DOHH2 (cell line): Measurements from ENCODE around the gene ZFR.

Experiments
- H3F3A ChIP-seq: fragments of 200-600 bp; sonication (generic), shearing (Covaris generic); 2 replicates; pipeline ENCODE4 v1.6.0; 2016; ENCODE audit warnings: antibody characterized with exemption, mild to moderate bottlenecking; ENCODE audit not compliant: control insufficient read depth, insufficient read depth
- H3K27ac ChIP-seq: fragments of 200-600 bp; sonication (generic); 2 replicates; pipeline ENCODE4 v1.5.1; 2014; ENCODE audit warnings: low read depth, mild to moderate bottlenecking, low read length, moderate library complexity
- H3K27me3 ChIP-seq: fragments of 200-600 bp; sonication (generic); 2 replicates; pipeline ENCODE4 v1.6.1; 2014; ENCODE audit warnings: mild to moderate bottlenecking, low read length, mixed read lengths; ENCODE audit not compliant: control insufficient read depth
- H3K36me3 ChIP-seq: fragments of 200-600 bp; sonication (generic); 2 replicates; pipeline ENCODE4 v1.6.1; 2014; ENCODE audit warnings: mild to moderate bottlenecking, low read length, moderate library complexity, mixed read lengths; ENCODE audit not compliant: control insufficient read depth
- H3K4me1 ChIP-seq: fragments of 200-600 bp; sonication (generic); 2 replicates; pipeline ENCODE4 v1.6.1; 2014; ENCODE audit warnings: mild to moderate bottlenecking, low read length, mixed read lengths; ENCODE audit not compliant: control insufficient read depth
- H3K4me2 ChIP-seq: fragments of 200-600 bp; sonication (generic); 2 replicates; pipeline ENCODE4 v1.6.0; 2014; ENCODE audit warnings: mild to moderate bottlenecking, low read length, moderate library complexity
- H3K4me3 ChIP-seq: fragments of 200-600 bp; sonication (generic); 2 replicates; pipeline ENCODE4 v1.5.1; 2014; ENCODE audit warnings: mild to moderate bottlenecking, low read length, mixed read lengths
- H3K79me2 ChIP-seq: fragments of 200-600 bp; sonication (generic); 2 replicates; pipeline ENCODE4 v1.6.1; 2014; ENCODE audit warnings: mild to moderate bottlenecking, low read length, mixed read lengths; ENCODE audit not compliant: control insufficient read depth
- H3K9me2 ChIP-seq: fragments of 200-600 bp; sonication (generic); replicated peaks from 2 replicates; pipeline ENCODE4 v1.6.1; 2014; ENCODE audit warnings: mild to moderate bottlenecking, low read length, mixed read lengths; ENCODE audit not compliant: control insufficient read depth
- H3K9me3 ChIP-seq: fragments of 200-600 bp; sonication (generic); 2 replicates; pipeline ENCODE4 v1.6.1; 2014; ENCODE audit warnings: antibody characterized with exemption, low read length, mixed read lengths; ENCODE audit not compliant: control insufficient read depth, insufficient read depth
- H4K20me1 ChIP-seq: fragments of 200-600 bp; sonication (generic); 2 replicates; pipeline ENCODE4 v1.6.0; 2014; ENCODE audit warnings: low read depth, mild to moderate bottlenecking, antibody characterized with exemption, low read length, moderate library complexity; ENCODE audit not compliant: control insufficient read depth, insufficient read depth
- EZH2phosphoT487 ChIP-seq: fragments of 200-600 bp; sonication (generic); IDR thresholded peaks from 2 replicates; pipeline ENCODE4 v1.6.1; 2017; ENCODE audit warnings: borderline replicate concordance, mild to moderate bottlenecking, antibody characterized with exemption, low read length, moderate library complexity, mixed read lengths
- TF ChIP-seq, protein P1 (sequence below): fragments of 200-600 bp; sonication (generic); IDR thresholded peaks from one replicate; pipeline ENCODE4 v1.5.1; 2014; ENCODE audit warnings: antibody characterized with exemption, mild to moderate bottlenecking, low read depth, low read length; ENCODE audit not compliant: poor library complexity, severe bottlenecking

Gene ZFR

DNA sequence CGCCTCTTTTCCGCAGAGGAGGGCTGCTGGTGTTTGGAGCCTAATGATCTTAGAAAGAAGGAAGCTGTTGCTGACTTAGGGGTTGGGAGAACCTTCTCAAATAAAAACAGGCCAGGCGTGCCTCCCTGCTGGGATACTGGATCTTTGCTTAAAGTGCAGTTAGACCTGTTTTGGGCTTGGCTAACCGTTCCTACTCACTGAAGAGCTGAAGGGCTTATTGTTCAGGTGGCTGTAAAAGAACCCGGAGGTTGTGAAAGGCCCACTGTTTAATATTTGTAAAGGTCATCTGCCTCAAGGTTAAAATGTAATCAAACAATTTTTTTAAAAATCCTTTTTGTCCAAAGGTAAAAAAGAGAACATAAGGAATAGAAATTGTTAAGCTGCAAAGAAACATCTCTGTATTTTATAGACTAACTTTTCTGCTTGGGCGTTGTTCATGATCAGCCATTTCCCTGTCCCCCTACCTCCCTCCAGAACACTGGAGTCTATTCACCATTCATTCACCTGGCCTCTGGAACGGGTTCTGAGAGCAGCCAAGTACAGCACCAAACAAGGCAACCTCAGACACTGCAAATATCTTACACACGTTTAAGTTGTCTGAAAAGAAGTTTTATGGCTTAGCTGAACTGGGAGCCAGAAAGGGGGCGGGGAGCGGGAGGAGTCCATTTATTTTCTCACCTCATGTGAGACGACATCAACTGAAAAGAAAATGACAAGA lies 113.2 kb downstream of the ZFR start:
- TF ChIP-seq, protein P1, sequence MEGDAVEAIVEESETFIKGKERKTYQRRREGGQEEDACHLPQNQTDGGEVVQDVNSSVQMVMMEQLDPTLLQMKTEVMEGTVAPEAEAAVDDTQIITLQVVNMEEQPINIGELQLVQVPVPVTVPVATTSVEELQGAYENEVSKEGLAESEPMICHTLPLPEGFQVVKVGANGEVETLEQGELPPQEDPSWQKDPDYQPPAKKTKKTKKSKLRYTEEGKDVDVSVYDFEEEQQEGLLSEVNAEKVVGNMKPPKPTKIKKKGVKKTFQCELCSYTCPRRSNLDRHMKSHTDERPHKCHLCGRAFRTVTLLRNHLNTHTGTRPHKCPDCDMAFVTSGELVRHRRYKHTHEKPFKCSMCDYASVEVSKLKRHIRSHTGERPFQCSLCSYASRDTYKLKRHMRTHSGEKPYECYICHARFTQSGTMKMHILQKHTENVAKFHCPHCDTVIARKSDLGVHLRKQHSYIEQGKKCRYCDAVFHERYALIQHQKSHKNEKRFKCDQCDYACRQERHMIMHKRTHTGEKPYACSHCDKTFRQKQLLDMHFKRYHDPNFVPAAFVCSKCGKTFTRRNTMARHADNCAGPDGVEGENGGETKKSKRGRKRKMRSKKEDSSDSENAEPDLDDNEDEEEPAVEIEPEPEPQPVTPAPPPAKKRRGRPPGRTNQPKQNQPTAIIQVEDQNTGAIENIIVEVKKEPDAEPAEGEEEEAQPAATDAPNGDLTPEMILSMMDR = no peak
- no peak for TF ChIP-seq EZH2phosphoT487
- Histone ChIP-seq H3K79me2 (no peaks in the 10 kb centered on the region), H3K4me2 (no peak overlapping the region), H3K36me3 (no peaks in the 10 kb centered on the region), H3K27ac (no peak overlapping the region), H3K4me3 (no peak overlapping the region), H4K20me1 (no peaks in the 10 kb centered on the region), H3K27me3 (no peaks in the 10 kb centered on the region), H3F3A (no peaks in the 10 kb centered on the region), H3K9me2 (no peaks in the 10 kb centered on the region), H3K9me3 (no peaks in the 10 kb centered on the region), H3K4me1 (peaks cover 3% of the 10 kb centered on the region)

DNA sequence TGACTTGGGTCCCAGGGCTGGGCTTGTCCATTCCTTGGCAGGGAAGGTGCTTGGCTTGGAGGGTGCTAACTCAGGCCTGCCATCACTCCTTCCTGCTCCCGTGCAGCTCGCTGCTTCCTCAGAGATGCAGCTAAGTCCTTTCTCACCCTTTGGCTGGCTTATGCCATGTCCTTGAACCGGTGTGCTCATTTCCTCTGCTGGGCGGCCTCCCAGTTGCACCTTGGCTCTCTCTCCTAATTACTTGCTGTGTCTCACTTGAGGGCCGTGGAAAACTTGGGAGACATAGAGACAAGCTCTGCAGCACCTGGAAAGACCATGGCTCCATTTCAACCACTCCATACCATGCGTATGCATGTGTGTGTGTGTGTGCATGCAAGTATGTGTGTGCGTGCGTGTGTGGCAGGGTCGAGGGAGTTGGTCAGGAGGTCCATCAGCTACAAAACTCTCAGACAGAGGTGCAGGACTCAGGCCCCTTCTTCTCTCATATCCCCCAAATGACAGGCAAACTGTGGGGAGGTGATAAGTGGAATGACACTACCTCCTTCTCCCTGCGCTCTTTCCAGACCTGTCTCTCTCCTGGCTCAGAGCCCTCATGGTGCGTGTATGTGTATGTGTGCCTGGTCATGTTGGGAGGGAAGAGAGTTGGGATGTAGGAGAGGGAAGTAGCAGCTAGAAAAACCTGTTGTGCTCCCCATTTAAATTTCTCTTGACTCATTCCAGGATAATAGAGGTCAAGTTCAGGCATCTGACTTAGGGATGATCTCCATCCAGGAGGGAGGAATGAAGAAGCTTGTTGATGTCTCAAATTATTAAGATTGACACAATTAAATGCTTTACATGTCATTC lies 114.2 kb downstream of the ZFR start:
- H3K36me3 ChIP-seq = no peaks in the 10 kb centered on the region
- peaks cover 3% of the 10 kb centered on the region for H3K4me1 ChIP-seq
- no peaks in the 10 kb centered on the region for H4K20me1 ChIP-seq
- H3K27me3 ChIP-seq = no peaks in the 10 kb centered on the region
- no peak overlapping the region for H3K4me3 ChIP-seq
- H3K9me3 ChIP-seq = no peaks in the 10 kb centered on the region
- H3F3A ChIP-seq = no peaks in the 10 kb centered on the region
- H3K9me2 ChIP-seq = no peaks in the 10 kb centered on the region
- H3K79me2 ChIP-seq = no peaks in the 10 kb centered on the region
- H3K27ac ChIP-seq = no peak overlapping the region
- no peak overlapping the region for H3K4me2 ChIP-seq
- TF ChIP-seq EZH2phosphoT487 = no peak
- TF ChIP-seq, protein P1 = no peak

DNA sequence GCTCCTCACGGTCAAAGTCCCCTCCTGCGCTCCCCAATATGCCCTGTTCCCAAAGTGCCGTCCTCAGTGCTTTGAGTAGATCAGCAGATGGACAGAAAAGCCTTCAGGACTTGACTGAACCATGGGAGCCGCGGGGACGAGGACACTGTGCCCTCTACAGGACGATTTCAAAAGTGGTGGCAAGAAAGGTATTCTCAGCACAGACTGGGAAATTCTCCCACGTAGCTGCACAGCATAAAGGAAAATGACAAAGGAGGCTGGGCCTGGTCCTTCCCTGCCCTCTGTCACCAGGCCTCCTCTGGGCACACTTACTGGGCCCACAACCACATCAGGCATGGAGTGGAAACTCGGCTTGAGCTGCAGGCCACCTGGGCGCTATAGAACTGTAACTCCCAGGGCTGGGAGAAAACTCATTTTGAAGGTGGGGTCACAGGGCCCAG lies 115.1 kb downstream of the ZFR start:
- Histone ChIP-seq H3K4me2 (no peak overlapping the region), H3K4me3 (no peak overlapping the region), H3K9me3 (no peaks in the 10 kb centered on the region), H3K4me1 (peaks cover 7% of the 10 kb centered on the region), H3K79me2 (no peaks in the 10 kb centered on the region), H3K27me3 (no peaks in the 10 kb centered on the region), H3K9me2 (no peaks in the 10 kb centered on the region), H3K36me3 (no peaks in the 10 kb centered on the region), H3F3A (0 out of 2 replicates have a peak, but pooled peaks cover 4% of the 10 kb centered on the region), H4K20me1 (no peaks in the 10 kb centered on the region), H3K27ac (no peak overlapping the region)
- TF ChIP-seq EZH2phosphoT487 = no peak
- TF ChIP-seq, protein P1 = peak; percentile 89
